Measurements from ENCODE around the gene BOC.
A peak's percentile ranks its signal among the peaks of the same experiment; 100 is the strongest.

The BOC gene

DNA sequence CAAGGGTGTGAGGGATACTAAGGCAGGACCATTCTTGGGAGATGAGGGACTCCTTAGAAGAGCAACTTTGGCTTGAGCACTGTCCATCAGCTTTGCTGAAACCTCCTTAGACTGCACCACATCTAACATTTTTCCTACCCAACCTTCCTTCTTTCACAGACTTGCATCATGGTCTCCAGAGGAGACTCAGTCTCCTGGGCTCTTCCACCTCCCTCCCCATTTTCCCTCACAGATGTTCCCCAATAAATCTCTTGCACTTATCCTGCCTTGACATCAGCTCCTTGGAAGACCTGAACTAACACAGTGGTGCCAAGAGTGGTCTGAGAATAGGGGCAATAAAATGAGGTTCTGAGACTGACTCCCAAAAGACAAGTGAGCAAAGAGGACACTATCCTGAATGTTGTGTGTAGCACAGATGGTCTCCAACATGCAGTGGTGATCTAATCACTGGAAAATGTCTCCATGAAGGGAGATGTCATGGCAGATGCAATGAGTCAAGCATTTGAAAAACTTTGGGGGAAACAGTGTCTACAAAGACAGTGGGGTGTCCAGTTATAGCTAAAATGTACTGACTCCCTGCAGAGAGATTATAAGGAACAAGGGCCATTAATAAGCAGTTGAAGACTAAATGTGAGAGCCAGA is 26.0 kb upstream of the BOC start:
- no peak for DNase-seq (ENCODE audit: low read depth in 2 of 2)

DNA sequence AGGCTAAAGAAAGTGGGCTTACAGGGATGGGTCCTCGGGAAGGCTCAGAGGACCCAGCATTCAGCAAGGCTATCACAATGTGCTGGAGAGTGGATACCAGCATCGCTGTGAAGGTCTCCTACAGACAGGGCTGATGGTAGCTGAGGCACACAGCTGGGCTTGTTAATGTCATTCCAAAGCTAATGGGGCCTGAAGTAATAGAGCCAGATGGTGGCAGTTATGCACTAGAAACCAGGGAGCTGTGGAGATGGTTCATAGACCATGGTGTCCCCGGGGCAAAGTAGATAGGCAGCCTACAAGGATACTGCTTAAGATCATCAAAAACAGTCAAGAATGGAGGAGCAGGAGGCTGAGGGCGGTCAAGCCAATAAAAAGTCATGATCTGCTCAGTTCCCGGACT is 24.8 kb upstream of the BOC start:
- DNase-seq (ENCODE audit: low read depth in 2 of 2): no peak

DNA sequence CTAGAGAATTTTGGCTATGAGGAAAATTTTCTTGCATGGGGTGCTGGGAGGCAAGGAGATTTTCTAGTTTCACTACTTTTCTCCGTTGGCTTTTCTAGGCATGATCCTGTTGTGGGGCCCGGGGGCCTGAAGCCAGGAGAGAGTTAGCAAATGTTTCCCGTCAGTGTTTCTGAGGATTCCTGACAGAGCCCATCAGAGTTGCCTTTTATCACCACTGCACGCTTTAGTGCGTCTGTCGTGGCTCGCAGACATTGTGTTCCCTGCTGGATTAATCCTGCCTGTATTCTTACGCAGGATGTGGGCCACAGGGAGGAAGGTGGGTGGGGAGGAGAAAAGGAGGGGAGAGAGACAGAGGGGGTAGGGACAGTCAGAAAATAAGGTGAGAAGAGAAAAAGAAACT is 18.1 kb upstream of the BOC start:
- no peak for DNase-seq (ENCODE audit: low read depth in 2 of 2)

DNA sequence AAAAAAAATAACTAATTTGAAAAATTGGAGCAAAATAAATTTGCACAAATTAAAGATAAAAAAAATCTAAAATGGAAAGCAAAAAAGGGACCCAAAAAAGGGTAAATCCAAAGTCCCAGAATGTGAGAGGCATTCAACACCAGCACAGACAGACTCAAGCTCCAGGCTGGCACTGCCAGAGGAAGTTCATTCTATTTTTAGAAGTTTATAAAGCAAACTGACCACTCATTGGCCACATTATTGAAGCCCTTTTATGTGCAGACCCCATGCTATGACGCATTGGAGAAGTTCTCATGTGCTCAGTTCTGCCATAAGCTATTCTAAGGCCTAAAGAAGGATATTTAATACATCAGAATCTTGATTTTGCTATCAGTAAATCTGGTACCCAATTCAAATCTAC is 17.6 kb upstream of the BOC start:
- no peak for DNase-seq (ENCODE audit: low read depth in 2 of 2)

DNA sequence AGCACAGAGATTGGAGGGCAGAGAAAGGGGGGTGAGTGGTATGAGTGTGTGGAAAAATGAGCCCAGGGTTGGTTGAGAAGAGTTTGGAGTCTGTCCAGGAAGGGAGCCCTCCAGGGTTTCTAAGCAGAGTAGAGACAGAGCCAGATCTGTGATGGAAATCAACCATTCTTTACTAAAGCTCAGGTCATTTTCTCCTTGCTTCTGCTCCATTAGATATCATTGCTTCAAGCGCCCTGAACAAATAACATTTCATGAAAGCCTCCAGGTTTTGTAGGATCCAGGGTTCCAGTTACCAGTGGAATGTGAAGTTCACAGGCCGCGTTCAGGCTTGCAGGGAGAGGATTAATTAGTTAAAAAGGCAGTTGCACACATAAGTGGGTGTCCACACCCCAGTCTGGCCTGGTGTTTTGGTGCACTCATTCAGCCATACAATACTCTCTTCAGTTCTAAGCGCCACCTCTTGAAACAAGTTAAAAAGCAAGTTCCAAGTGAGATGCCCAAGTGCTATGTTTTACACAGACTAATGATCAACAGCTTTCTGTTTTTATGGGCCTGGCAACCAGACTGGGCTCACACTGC is 16.4 kb upstream of the BOC start:
- DNase-seq (ENCODE audit: low read depth in 2 of 2): no peak

DNA sequence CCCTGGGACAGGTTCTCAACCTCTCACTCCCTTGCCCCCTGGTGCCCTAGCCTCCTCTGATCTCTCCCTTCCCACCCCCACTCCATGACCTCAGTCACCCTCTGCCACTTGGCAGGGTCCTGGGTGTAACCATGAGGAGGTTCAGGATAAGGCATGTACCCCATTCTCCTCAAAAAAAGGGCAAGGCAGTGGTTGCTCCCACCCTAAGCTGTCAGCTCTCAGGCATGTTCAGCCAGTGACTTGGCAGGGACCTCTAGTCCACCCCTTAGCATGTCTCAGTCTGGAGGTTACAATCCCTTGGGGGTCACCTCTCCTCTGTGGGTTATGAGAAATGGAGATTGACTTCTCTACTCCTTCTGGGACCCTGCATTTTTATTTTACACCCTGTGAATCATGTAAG is 11.0 kb upstream of the BOC start:
- no peak for DNase-seq (ENCODE audit: low read depth in 2 of 2)

DNA sequence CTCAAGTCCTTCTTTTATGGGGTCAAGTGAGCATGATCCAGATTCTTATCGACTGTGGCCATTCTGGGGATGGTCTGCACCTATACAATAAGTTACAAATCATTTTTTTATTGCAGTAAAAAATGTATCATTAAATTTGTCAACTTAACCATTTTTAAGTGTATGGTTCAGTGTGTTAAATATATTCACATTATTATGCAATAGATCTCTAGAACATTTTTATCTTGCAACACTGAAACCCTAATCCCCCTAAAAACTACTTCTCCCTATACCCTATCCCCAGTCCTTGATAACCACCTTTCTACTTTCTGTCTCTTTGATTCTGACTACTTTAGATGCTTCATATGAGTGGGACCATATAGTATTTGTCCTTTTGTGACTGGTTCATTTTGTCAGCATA is 10.4 kb upstream of the BOC start:
- no peak for DNase-seq (ENCODE audit: low read depth in 2 of 2)

DNA sequence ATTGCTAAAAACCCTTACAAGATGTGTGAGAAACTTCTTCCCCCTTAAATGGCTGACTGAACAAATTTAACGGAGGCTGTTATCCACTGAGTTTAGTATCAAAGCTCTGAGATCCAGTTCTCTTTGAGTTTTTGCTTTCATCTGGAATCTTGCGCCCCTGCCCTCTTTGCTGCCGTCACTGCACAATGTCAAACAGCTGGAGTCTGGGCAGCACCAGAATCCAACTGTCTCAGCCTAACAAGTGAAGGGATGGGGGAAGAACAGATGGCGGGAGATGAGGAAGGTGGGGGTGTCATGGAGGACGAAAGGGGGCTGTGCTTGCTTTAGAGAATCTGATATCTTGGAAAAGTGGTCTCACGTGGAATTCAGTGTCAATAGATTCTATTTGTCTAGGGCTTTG is 7.0 kb upstream of the BOC start:
- no peak for DNase-seq (ENCODE audit: low read depth in 2 of 2)

DNA sequence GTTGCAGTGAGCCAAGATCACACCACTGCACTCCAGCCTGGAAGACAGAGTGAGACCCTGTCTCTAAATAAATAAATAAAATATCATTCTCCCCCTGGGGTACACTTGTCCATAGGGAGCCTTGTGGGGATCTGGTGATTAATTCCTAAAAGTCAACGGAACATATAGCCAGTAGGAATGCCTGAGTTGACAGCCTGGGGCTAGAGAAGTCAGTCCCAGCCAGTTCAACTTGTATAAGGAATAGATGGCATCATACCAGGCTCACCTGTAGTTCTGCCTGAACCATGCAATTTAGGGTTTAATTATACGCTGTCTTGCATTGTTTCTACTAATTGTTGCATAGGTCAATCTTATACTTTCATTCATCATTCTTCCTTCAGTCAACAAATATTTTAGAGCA is 5.9 kb upstream of the BOC start:
- DNase-seq (ENCODE audit: low read depth in 2 of 2): no peak

DNA sequence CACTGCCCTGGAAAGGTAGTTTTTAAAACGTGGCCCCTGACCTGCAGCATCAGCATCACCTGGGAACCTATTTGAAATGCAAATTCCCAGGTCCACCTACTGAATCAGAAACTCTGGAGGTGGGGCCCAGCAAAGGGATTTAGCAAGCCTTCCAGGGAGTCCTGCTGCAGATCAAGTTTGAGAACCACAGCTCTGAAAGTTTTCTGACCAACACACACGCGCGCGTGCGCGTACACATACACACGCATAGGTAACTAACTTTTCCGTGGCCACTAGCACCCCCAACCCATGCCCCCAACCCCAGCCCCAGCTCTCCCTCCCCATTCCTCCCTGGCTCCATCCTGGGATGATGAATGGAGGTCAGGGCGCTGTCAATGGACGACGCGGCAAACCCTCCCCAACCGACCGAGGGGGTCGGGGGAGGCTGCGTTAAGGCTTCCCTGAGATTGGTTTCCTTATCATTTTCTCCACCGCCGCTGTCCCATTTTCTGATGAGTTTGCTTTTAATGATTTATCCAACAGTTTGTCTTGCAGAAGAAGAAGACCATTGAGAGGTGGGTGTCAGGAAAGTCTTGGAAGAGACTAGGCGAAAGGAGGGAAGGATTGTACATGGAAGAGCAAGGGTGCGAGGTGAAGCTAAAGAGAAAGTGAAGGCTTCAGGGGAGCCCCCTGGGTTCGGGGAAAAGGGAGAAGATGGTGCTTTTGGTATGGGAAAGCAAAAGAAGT is 590 bp upstream of the BOC start:
- no peak for DNase-seq (ENCODE audit: low read depth in 2 of 2)

DNA sequence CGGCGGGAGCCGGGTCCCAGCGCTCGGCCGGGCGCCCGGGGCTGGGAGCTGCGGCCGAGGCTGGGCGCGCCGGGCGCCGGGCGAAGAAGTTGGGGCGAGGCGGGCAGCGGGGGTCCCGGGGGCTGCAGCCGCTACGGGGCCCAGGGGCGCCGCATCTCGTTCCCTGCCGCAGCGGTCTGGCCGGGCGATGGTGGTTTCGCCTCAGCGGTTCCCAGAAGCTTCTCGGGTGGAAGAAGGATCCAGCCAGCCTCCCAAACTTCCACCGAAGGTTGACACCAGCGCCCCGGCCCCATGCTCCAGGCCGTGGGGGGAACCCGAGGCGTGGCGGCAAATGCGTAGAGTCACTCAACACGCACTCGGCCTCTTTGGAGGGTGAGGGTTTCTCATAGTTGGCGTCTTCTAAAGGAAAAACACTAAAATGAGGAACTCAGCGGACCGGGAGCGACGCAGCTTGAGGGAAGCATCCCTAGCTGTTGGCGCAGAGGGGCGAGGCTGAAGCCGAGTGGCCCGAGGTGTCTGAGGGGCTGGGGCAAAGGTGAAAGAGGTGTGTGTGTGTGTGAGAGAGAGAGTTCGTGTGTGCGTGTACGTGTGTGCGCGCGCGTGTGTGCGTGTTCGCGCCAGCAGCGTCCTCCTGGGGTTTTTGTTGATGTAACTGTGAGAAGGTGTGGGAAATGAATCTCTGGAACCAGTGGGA is 940 bp downstream of the BOC start:
- no peak for DNase-seq (ENCODE audit: low read depth in 2 of 2)

DNA sequence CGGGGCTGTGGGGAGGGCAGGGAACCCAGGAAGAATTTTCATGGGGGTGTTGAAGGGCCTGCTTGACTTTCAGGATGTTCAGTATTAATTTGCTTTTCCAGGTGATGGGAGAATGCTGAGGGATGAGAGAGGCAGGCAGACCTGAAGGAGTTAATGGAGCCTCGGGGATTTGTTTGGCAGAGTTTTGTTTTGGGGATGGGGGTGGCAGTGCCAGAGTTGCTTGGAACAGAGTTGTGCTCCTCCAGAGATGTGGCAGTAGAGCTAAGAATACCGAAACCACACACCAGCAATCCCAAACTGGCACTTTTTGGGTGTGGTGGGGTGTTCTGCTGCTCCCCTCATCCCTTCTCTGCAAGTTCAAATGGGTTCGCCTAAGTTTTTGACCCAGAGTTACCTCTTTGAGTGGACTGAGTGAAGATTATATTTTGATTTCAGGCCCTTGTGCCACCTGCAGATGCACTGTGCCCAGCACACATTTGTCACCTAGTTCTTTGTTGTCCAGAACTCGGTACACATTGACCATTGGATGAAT is 1.6 kb downstream of the BOC start:
- no peak for DNase-seq (ENCODE audit: low read depth in 2 of 2)

DNA sequence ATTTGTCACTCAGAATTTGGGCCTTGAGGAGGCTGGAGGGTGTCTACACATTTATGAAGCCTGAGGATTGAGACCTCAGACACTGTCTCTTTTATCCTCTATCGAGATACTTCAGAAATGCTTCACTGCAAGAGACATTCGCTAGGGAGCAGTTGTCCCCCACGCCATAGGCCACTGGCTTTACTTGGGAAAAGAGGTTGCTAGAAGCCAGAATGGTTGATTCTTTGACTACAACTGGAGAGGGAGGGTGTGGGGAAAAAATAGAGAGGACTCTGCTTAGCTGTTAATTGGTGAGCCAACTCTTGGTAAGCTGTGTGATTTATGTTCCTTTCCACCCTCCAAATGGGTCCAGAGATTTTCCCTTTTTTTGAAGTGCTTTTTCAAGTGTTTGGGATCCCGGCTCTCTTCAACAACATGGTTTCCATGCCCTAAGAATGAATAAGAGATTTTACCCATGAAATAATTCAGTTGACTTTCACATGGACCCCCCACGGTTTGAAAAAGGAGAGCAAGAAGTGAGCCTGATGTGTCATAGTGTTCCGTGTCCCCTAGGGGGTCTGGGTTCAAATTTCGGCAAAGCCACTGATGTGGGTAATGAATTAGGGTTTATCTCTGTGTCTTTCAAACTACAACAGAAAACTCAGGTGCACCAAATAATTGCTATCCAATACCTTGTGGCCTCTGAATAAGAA is 2.7 kb downstream of the BOC start:
- DNase-seq (ENCODE audit: low read depth in 2 of 2): no peak

DNA sequence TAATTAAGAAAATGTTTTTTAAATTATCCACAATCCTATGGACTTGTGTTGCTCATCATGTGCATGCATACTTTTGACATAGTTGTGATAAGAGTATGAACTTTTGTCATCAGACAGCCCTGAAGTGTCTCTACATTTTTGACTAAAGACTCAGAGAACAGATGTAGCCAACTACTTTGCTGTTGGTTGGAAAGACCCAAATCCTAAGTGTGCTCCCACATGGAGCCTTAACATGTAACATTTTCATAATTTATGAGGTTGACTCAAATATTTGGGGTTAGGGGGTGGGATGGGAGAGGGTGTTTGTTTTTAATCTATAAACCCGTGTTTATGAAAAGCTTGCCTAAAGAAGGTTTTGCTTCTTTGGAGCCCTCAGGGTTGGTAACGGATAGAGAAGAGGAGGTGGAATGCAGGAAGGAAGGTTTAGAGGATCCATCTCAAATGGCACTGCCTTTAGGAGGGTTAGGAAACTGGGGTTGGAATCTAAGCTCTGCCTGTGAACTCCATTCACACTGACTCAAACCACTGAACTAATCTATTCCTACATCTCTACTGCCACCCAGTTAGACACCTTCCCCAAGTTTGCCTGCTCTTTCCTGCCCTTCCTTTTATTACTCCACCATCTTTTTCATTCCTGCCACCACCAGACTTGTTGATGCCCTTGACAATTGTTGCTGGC is 3.7 kb downstream of the BOC start:
- DNase-seq (ENCODE audit: low read depth in 2 of 2): peak; percentile 81 to 83

DNA sequence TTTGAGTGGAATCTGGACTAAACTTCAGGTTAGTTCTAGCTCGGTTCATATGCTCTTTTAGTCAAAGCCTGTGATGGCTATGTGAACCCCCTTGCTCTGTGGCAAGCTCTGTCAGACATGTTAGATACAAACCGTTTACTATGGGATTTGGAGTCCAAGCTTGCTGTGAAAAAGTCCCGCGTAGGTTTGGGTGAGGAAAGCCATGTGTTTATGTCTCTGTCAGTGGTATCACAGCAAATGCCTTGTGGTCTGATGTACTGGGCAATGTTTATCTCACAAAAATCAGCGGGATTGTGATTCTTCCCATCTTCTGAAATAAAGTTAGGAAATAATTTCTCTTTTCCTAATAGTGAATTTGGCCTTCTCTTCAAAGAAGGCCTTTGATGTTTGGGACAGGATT is 5.0 kb downstream of the BOC start:
- DNase-seq (ENCODE audit: low read depth in 2 of 2): no peak

DNA sequence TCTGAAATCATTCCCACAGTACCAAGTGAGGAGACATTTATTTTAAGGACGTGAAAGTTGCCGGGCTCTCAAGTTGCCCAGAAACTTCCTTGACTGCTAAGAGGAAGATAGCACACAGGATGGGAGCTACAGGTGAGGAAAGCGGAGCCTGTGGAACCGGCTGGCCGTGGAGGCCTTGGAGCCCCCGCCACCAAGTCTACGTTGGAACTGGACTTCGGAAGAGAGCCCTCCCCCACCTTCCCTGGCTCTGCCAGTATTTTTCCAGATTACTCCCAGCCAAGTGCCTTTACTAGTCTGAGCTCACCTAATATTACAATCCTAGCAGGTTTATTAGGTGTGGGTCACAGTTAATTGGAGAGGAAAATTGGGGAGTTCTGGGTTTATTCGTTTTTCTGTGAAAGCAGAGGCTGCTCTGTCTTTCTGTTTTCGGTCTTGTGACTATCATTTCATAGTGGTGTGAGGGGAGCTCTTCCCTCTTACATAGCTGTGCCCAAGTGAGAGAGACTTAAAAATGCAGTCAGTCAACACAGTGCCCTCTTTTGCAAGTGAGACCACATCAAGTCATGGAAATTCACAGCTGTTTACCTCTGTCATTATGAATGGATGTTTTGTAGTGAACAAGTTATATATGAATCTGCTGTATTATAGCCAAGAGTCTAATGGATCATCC is 6.8 kb downstream of the BOC start:
- no peak for DNase-seq (ENCODE audit: low read depth in 2 of 2)

DNA sequence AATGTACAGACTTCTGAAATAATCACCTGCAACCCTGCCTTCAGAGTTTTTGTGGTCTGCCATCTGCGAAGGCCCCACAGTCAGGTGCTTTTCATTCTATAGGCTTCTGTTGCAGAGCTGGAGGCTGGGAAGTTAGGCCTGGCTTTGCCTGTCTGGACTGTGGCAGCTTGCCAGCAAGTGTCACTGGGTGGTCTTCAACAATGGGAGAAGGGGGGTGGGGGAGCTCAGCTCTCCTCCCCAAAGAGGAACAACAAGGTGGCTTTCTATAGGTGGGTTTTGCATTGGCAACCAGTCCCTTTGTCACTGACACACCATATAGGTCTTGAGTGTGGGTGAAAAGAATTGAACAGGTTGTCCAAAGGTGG is 7.3 kb downstream of the BOC start:
- DNase-seq (ENCODE audit: low read depth in 2 of 2): no peak

DNA sequence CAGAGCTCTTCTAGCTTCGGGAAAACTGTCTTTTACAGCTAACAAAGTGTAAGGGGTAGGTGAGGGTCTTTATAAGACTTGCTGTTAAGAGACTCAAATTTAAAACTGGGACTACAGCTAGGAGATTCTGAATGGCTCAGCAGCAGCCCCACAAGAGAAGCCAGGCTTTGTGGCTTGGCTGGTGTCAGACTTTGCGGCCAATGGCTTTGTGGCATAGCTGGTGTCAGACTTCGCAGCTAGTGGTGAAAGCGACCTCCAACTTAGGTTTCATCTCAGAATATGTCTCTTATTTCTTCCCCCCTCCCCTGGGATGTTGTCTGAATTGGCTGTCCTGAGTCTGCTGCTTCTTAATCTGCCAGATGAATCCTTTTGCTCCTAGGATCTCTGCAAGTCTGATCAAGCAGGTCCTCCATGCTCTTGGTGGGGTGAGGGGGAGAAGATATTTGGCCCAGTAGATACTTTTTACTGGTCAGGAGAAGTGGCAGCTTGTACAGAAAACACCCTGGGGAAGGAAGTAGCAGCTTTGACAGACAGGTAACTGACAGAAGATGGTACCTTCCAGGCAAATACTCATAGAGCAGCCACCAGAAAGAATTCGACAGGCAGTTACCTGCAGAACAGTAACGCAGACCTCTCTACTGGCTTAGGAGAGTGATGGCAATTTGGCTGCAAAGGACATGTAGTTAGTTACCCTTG is 8.4 kb downstream of the BOC start:
- DNase-seq (ENCODE audit: low read depth in 2 of 2): no peak

DNA sequence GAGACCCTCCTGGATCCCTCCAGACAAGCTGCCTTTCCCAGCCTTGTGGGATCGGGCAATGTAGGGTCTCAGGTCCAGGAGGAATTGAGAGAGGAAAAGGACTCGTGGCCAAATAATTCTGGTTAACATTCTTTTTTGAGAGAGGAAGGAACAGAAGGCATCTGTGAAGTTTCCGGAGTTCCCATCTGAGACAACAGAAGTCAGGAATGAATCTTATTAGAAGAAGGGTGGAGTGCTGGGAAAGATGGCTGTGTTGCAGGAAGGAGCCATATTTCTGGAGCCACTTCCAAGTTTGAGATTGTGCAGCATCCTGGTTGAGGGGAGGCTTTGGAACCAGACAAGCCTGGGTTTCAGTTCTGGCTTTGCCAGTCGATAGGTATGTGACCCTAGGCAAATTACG is 9.4 kb downstream of the BOC start:
- DNase-seq (ENCODE audit: low read depth in 2 of 2): no peak

DNA sequence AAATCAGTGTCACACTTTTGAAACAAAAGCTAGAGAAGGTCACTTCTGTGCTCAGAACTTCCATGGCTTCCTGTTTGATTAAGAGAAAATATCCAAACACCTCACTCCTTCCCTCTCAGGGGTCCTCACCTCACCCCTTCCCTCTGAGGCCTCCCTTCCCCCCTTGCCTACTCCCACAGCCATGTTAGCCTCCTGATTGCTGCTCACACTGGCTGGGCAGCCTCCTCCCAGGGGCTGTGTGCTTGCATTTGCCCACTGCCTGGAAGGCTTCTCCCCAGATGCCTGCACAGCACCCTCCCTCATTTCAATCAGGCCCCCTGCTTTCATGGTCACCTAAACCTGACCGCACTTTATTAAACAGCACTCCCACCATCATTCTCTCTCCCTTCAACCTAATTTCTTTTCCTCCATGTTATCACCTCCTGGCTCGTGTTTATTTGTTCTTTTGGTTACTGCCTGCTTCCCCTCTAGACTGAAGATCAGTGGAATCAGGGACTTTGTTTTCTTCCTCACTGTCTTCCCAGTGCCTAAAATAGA is 10.4 kb downstream of the BOC start:
- DNase-seq (ENCODE audit: low read depth in 2 of 2): no peak

All from fibroblast of skin of left biceps (primary cell).